Gastrocnemius medialis (tissue), 4 donors: ENCODE measurements around the gene TNIK.

Source experiments
- POLR2A ChIP-seq, 2 donors: fragments of 450-650 bp; IDR thresholded peaks; one replicate each; pipeline ENCODE4 v1.6.1; 2017; ENCODE audit warnings: antibody characterized with exemption in 2 of 2, mild to moderate bottlenecking in 2 of 2, moderate library complexity in 2 of 2
- TF ChIP-seq, protein P1 (sequence below), 5 experiments: fragments of 450-650 bp in 3 of 5; fragments of 200-600 bp in 2 of 5; sonication (generic) in 2 of 5; IDR thresholded peaks in 4 of 5; conservative IDR thresholded peaks in 1 of 5; 1 replicate in 4 of 5; 2 replicates in 1 of 5; pipeline ENCODE4 v1.5.1; 2016 to 2019; ENCODE audit warnings: antibody characterized with exemption in 5 of 5, mild to moderate bottlenecking in 3 of 5, moderate library complexity in 3 of 5

DNA sequence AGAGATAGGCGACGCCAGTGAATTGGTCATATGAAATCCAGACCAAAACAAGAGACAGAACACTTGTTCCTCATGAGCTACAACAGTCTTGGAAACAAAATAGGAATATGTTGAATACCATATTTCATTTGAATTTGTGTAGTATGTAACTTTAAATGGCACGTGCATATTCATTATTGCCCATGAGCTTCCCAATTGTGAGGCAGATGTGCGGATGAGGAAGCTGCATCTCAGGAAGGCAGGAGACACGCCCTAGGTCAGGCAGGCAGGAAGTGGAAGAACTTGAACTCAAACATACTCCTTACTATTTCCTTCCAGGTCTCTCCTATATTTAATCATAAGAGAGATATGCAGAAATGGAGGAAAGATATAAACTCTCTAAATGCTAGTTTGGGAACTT, 326.9 kb downstream of the TNIK start:
- TF ChIP-seq POLR2A (IDR thresholded peaks at IDR 0.05), result no peak
- TF ChIP-seq, protein P1, sequence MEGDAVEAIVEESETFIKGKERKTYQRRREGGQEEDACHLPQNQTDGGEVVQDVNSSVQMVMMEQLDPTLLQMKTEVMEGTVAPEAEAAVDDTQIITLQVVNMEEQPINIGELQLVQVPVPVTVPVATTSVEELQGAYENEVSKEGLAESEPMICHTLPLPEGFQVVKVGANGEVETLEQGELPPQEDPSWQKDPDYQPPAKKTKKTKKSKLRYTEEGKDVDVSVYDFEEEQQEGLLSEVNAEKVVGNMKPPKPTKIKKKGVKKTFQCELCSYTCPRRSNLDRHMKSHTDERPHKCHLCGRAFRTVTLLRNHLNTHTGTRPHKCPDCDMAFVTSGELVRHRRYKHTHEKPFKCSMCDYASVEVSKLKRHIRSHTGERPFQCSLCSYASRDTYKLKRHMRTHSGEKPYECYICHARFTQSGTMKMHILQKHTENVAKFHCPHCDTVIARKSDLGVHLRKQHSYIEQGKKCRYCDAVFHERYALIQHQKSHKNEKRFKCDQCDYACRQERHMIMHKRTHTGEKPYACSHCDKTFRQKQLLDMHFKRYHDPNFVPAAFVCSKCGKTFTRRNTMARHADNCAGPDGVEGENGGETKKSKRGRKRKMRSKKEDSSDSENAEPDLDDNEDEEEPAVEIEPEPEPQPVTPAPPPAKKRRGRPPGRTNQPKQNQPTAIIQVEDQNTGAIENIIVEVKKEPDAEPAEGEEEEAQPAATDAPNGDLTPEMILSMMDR (IDR thresholded peaks at IDR 0.05 in 4 of 5, conservative IDR thresholded peaks at IDR 0.05 in 1 of 5), result no peak
